ENCODE measurements around the gene CDC20.

DNA sequence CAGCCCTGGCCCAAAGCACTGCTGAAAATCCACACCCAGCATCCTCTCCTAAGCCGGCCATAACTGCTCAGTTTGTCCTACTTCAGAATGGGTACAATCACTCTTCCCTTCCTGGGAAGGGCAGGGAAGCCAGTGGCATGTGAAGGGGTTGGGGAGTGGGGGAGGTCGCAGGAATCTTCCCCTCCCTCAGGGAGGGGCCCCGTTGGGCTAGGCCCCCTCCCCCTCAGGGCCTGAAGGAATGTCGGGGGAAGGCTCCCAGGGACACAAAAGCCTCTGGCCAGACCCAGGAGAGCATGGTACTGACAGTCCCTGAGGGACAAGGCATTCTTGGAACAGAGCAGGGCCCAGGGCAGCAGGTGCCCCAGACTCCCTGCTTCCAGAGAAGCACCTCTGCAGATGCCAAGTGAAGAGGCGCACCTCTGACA is 7.8 kb downstream of the CDC20 start:
- TF ChIP-seq, protein P1, sequence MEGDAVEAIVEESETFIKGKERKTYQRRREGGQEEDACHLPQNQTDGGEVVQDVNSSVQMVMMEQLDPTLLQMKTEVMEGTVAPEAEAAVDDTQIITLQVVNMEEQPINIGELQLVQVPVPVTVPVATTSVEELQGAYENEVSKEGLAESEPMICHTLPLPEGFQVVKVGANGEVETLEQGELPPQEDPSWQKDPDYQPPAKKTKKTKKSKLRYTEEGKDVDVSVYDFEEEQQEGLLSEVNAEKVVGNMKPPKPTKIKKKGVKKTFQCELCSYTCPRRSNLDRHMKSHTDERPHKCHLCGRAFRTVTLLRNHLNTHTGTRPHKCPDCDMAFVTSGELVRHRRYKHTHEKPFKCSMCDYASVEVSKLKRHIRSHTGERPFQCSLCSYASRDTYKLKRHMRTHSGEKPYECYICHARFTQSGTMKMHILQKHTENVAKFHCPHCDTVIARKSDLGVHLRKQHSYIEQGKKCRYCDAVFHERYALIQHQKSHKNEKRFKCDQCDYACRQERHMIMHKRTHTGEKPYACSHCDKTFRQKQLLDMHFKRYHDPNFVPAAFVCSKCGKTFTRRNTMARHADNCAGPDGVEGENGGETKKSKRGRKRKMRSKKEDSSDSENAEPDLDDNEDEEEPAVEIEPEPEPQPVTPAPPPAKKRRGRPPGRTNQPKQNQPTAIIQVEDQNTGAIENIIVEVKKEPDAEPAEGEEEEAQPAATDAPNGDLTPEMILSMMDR (conservative IDR thresholded peaks at IDR 0.05; ENCODE audit: low read depth, low read length), result no peak
- TF ChIP-seq EZH2 (IDR thresholded peaks at IDR 0.05; ENCODE audit: low read length, unreplicated experiment), result no peak
